ENCODE results near the gene SORL1.

SORL1 gene

GRCh38 chr11:121643479-121644186, 191.5 kb downstream of the SORL1 start:
- no peak for DNase-seq

GRCh38 chr11:121644187-121644512, 192.0 kb downstream of the SORL1 start:
- no peak for DNase-seq

GRCh38 chr11:121645001-121645400, 192.9 kb downstream of the SORL1 start:
- DNase-seq, result no peak

GRCh38 chr11:121645596-121645995, 193.5 kb downstream of the SORL1 start:
- DNase-seq, result no peak

- DNase-seq, result no peak
Observed at GRCh38 chr11:121648306-121648705, 196.2 kb downstream of the SORL1 start.

- DNase-seq, result no peak
Observed at GRCh38 chr11:121649798-121650197, 197.7 kb downstream of the SORL1 start.

- DNase-seq, result no peak
Observed at GRCh38 chr11:121650351-121651256, 198.5 kb downstream of the SORL1 start.

GRCh38 chr11:121651257-121651605, 199.1 kb downstream of the SORL1 start:
- no peak for DNase-seq

GRCh38 chr11:121652971-121653370, 200.9 kb downstream of the SORL1 start:
- DNase-seq, result no peak

- no peak for DNase-seq
Observed at GRCh38 chr11:121654259-121654842, 202.2 kb downstream of the SORL1 start.

GRCh38 chr11:121654843-121655536, 202.9 kb downstream of the SORL1 start:
- no peak for DNase-seq

- peak; percentile 66 for DNase-seq
Observed at GRCh38 chr11:121655537-121656327, 203.6 kb downstream of the SORL1 start.

GRCh38 chr11:121656328-121657090, 204.4 kb downstream of the SORL1 start:
- DNase-seq, result no peak

- DNase-seq, result no peak
Observed at GRCh38 chr11:121657146-121657545, 205.0 kb downstream of the SORL1 start.

GRCh38 chr11:121659811-121660210, 207.7 kb downstream of the SORL1 start:
- DNase-seq, result no peak

GRCh38 chr11:121661880-121662486, 209.9 kb downstream of the SORL1 start:
- no peak for DNase-seq

- DNase-seq, result no peak
Observed at GRCh38 chr11:121664144-121664543, 212.0 kb downstream of the SORL1 start.

GRCh38 chr11:121665206-121665838, 213.2 kb downstream of the SORL1 start:
- no peak for DNase-seq

- no peak for DNase-seq
Observed at GRCh38 chr11:121667836-121668235, 215.7 kb downstream of the SORL1 start.

- DNase-seq, result no peak
Observed at GRCh38 chr11:121669422-121669821, 217.3 kb downstream of the SORL1 start.

GRCh38 chr11:121670266-121670665, 218.2 kb downstream of the SORL1 start:
- DNase-seq, result no peak
